Stimulated activated CD8-positive, alpha-beta memory T cell treated with anti-CD3 and anti-CD28 coated beads, Interleukin-2, amount 100 ng/mL, for 48 hours (primary cell): ENCODE data around the gene PCDHB16.
"Not testable (repeated sequence)": the region's sequence is repeated elsewhere in the genome, so short reads cannot be mapped to it uniquely, and the experiment has no call there.

Experiments
- DNase-seq, 2 donors: peaks; one replicate each; pipeline ENCODE4 v3.0.0-alpha.2; 2020; ENCODE audit warnings: low read depth in 2 of 2

The PCDHB16 gene

GRCh38 chr5:141182248-141182647, at the start of gene PCDHB16:
TSS of gene PCDHB16 (plus strand) at chr5:141182387. CDS start at chr5:141182560, 173 bp downstream.
- DNase-seq: no peak

- no peak for DNase-seq
Observed at GRCh38 chr5:141135030-141135717, 47.0 kb upstream of the PCDHB16 start, which contains the start of gene PCDHB5. TSS of gene PCDHB5 (plus strand) at chr5:141135206. CDS start at chr5:141135435, 229 bp downstream.

GRCh38 chr5:141135718-141136266, 46.4 kb upstream of the PCDHB16 start:
- no peak for DNase-seq

GRCh38 chr5:141137346-141137745, 44.8 kb upstream of the PCDHB16 start:
- not testable (repeated sequence) for DNase-seq

GRCh38 chr5:141149812-141150211, 32.4 kb upstream of the PCDHB16 start, which contains the start of gene PCDHB6:
TSS of gene PCDHB6 (plus strand) at chr5:141150057. CDS start at chr5:141150258, 201 bp downstream.
- no peak for DNase-seq

GRCh38 chr5:141150224-141150992, 31.8 kb upstream of the PCDHB16 start:
- DNase-seq: no peak

GRCh38 chr5:141150993-141151325, 31.2 kb upstream of the PCDHB16 start:
- DNase-seq: no peak

- not testable (repeated sequence) for DNase-seq
Observed at GRCh38 chr5:141151632-141152031, 30.6 kb upstream of the PCDHB16 start.

- DNase-seq: not testable (repeated sequence)
Observed at GRCh38 chr5:141152096-141152495, 30.1 kb upstream of the PCDHB16 start.

- DNase-seq: no peak
Observed at GRCh38 chr5:141155540-141156374, 26.4 kb upstream of the PCDHB16 start.

GRCh38 chr5:141157356-141157755, 24.8 kb upstream of the PCDHB16 start:
- not testable (repeated sequence) for DNase-seq

GRCh38 chr5:141157901-141158300, 24.3 kb upstream of the PCDHB16 start:
- not testable (repeated sequence) for DNase-seq

- DNase-seq: no peak
Observed at GRCh38 chr5:141172381-141173204, 9.6 kb upstream of the PCDHB16 start, which contains the start of gene PCDHB7. TSS of gene PCDHB7 (plus strand) at chr5:141172644. CDS start at chr5:141172836, 192 bp downstream.

GRCh38 chr5:141174291-141175104, 7.7 kb upstream of the PCDHB16 start:
- DNase-seq: not testable (repeated sequence)

- DNase-seq: no peak
Observed at GRCh38 chr5:141175933-141176332, 6.3 kb upstream of the PCDHB16 start.

GRCh38 chr5:141177577-141178191, 4.5 kb upstream of the PCDHB16 start, which contains the start of gene PCDHB8:
TSS of gene PCDHB8 (plus strand) at chr5:141177790. CDS start at chr5:141178035, 245 bp downstream.
- DNase-seq: not testable (repeated sequence)

- not testable (repeated sequence) for DNase-seq
Observed at GRCh38 chr5:141179371-141179770, 2.8 kb upstream of the PCDHB16 start.

- not testable (repeated sequence) for DNase-seq
Observed at GRCh38 chr5:141179876-141180275, 2.3 kb upstream of the PCDHB16 start.

GRCh38 chr5:141180313-141180712, 1.9 kb upstream of the PCDHB16 start:
- DNase-seq: no peak
